ENCODE data around the gene SERGEF. TPM values are rescaled to one million over a fixed set of nuclear protein-coding genes. Genes with fewer than 3 reads are reported as not detected.

Gene SERGEF
- total RNA-seq, 1 experiment from 2014 or later = 31.4 TPM

DNA sequence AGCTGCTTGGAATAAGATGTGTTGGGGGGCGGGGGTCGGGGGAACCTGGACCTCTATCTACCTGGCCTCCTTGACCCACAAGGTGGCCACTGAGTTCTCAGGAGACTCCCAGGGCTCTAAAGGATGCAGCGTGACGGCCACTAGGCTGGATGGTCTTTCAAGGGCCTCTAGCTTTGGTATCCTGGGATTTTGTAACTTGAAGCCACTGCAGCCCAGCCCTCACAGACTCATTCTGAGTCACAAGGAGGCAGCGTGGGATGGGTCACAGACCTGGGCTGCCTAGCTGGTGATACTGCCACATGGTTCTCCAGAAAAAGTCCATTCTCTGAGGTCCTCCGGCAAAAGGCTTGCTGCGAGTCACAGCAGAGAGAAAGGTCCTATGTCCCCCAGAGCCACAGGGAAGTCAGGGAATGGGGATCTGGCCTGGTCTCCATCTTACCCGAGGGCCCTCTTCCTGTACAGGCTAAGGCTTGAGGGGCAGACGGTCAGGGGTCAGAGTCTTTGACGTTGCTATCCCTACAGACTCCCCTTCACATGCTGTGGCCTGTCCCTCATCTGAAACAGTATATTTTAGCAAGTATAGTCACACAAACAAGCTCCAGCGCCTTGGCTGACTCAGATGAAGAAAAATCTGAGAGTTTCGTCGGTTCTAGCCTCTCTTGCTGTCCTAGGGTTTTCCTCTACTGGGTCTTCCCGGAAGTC, 225.9 kb downstream of the SERGEF start:
- no peaks in the 10 kb centered on the region for H3K9me3 Mint-ChIP-seq
- H3K4me1 Mint-ChIP-seq = peaks cover 0 to under 1% of the 10 kb centered on the region in 2 experiments; a peak in 1 of 4 replicates
- Histone ChIP-seq H3K9me3 (ENCODE audit: control insufficient read depth, low read depth, low read length) (no peaks in the 10 kb centered on the region), H3K23ac (ENCODE audit: insufficient read length, low read depth, low read length) (no peak overlapping the region), H2BK12ac (ENCODE audit: insufficient read length, low read depth, low read length) (no peak overlapping the region), H3K79me2 (ENCODE audit: insufficient read depth, low read length) (no peaks in the 10 kb centered on the region), H2BK15ac (ENCODE audit: low read depth, low read length) (no peak overlapping the region), H3K14ac (ENCODE audit: insufficient read depth, low read length) (no peak overlapping the region), H4K91ac (ENCODE audit: insufficient read length, low read depth, low read length) (no peak overlapping the region), H2BK5ac (ENCODE audit: insufficient read length, low read length) (no peak overlapping the region), H2AFZ (ENCODE audit: low read length) (no peak overlapping the region), H3K79me1 (ENCODE audit: insufficient read depth, low read depth, low read length, poor library complexity, severe bottlenecking) (no peaks in the 10 kb centered on the region), H3K27me3 (ENCODE audit: insufficient read depth, low read length) (no peaks in the 10 kb centered on the region), H2BK20ac (ENCODE audit: low read depth, low read length, poor library complexity, severe bottlenecking) (no peak overlapping the region), H3K23me2 (ENCODE audit: insufficient read length, low read depth, low read length, poor library complexity, severe bottlenecking) (no peaks in the 10 kb centered on the region), H3T11ph (ENCODE audit: low read length) (no peak overlapping the region), H2BK120ac (ENCODE audit: low read depth, low read length, poor library complexity, severe bottlenecking) (no peak overlapping the region), H4K8ac (replicated peaks; ENCODE audit: insufficient read length, low read depth, low read length) (no peak overlapping the region), H4K20me1 (ENCODE audit: control insufficient read depth, insufficient read depth, insufficient read length) (no peaks in the 10 kb centered on the region), H3K27ac (ENCODE audit: insufficient read length, low read depth, low read length) (no peak overlapping the region), H3K4ac (ENCODE audit: low read depth, low read length) (no peak overlapping the region), H3K18ac (ENCODE audit: insufficient read length, low read depth, low read length) (no peak overlapping the region), H3K4me1 (ENCODE audit: insufficient read depth, low read length) (no peaks in the 10 kb centered on the region), H2AK5ac (ENCODE audit: insufficient read length, low read length) (no peak overlapping the region), H3K4me2 (ENCODE audit: insufficient read depth, insufficient read length, low read length) (no peak overlapping the region), H3K56ac (ENCODE audit: insufficient read length, low read depth, low read length) (no peak overlapping the region), H3K9ac (ENCODE audit: extremely low read depth, insufficient read length, low read length) (no peak overlapping the region), H4K5ac (ENCODE audit: insufficient read length, low read depth, low read length) (no peak overlapping the region)
- WGBS (ENCODE audit: extremely low coverage, insufficient read length, low lambda C conversion rate) = no CpG with 5 or more reads among the region's 14 CpGs
- no peak for DNase-seq
- no peak overlapping the region for H3K4me3 Mint-ChIP-seq
- H3K36me3 Mint-ChIP-seq (ENCODE audit: insufficient read depth in 1 of 3, low read depth in 3 of 3) = peaks cover 0 to 3% (median 0%) of the 10 kb centered on the region in 3 experiments; a peak in 2 of 7 replicates
- TF ChIP-seq, protein P1, sequence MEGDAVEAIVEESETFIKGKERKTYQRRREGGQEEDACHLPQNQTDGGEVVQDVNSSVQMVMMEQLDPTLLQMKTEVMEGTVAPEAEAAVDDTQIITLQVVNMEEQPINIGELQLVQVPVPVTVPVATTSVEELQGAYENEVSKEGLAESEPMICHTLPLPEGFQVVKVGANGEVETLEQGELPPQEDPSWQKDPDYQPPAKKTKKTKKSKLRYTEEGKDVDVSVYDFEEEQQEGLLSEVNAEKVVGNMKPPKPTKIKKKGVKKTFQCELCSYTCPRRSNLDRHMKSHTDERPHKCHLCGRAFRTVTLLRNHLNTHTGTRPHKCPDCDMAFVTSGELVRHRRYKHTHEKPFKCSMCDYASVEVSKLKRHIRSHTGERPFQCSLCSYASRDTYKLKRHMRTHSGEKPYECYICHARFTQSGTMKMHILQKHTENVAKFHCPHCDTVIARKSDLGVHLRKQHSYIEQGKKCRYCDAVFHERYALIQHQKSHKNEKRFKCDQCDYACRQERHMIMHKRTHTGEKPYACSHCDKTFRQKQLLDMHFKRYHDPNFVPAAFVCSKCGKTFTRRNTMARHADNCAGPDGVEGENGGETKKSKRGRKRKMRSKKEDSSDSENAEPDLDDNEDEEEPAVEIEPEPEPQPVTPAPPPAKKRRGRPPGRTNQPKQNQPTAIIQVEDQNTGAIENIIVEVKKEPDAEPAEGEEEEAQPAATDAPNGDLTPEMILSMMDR (conservative IDR thresholded peaks at IDR 0.05) = no peak
- H3K27ac Mint-ChIP-seq = no peak overlapping the region
- no peaks in the 10 kb centered on the region for H3K27me3 Mint-ChIP-seq (ENCODE audit: low read depth)
